ENCODE data around the gene MACROD1. TPM values are rescaled to one million over a fixed set of nuclear protein-coding genes. Genes with fewer than 3 reads are reported as not detected.
A peak's percentile ranks its signal among the peaks of the same experiment; 100 is the strongest.

Gene MACROD1
- total RNA-seq, 1 donor from 2014 or later: 3.4 TPM

DNA sequence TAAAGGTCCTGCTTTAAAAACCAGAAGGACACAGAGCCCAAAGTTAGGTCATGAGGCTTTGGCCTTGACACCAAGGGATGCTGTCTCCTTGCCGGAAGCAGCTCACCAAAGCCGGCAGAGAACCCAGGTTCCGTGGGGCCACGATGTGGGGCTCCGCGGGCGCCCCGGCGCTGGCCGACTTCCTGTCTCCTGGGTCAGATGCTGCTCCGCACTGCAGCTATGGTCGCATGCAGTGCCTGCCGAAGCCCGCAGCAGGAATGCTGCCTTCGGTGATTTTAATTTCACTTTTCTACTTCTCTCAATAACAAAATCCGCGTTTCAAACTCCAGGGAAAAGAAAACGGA lies 180.1 kb downstream of the MACROD1 start:
- H3K79me2 ChIP-seq (ENCODE audit: insufficient read depth, low read length): peaks cover 51% of the 10 kb centered on the region
- no peak for DNase-seq (ENCODE audit: low read depth)
- no peaks in the 10 kb centered on the region for H3K9me3 ChIP-seq (ENCODE audit: insufficient read depth, low read depth, low read length)
- H3K27me3 ChIP-seq (ENCODE audit: insufficient read depth, low read length): no peaks in the 10 kb centered on the region
- peak overlapping the region; percentile 69 for H2AFZ ChIP-seq (ENCODE audit: low read depth, low read length)
- H3K4me1 ChIP-seq (ENCODE audit: insufficient read depth, low read length): peaks cover 21% of the 10 kb centered on the region
- FAIRE-seq: no peak
- peak overlapping the region; percentile 80 for H3K4me3 ChIP-seq (ENCODE audit: insufficient read depth, low read depth, low read length)
- Mint-ChIP-seq H3K9me3 (ENCODE audit: unreplicated experiment) (no peaks in the 10 kb centered on the region), H3K27ac (ENCODE audit: unreplicated experiment) (peak overlapping the region; percentile 98), H3K27me3 (ENCODE audit: low read depth, unreplicated experiment) (no peaks in the 10 kb centered on the region), H3K4me3 (ENCODE audit: unreplicated experiment) (peak overlapping the region; percentile 94), H3K4me1 (ENCODE audit: low read depth, unreplicated experiment) (peaks cover 9% of the 10 kb centered on the region), H3K36me3 (ENCODE audit: low read depth, unreplicated experiment) (peaks cover 9% of the 10 kb centered on the region)
- peak overlapping the region; percentile 87 for H3K4me2 ChIP-seq (ENCODE audit: low read length)
- H3K27ac ChIP-seq (ENCODE audit: low read depth, low read length): peak overlapping the region; percentile 50
- TF ChIP-seq, protein P1, sequence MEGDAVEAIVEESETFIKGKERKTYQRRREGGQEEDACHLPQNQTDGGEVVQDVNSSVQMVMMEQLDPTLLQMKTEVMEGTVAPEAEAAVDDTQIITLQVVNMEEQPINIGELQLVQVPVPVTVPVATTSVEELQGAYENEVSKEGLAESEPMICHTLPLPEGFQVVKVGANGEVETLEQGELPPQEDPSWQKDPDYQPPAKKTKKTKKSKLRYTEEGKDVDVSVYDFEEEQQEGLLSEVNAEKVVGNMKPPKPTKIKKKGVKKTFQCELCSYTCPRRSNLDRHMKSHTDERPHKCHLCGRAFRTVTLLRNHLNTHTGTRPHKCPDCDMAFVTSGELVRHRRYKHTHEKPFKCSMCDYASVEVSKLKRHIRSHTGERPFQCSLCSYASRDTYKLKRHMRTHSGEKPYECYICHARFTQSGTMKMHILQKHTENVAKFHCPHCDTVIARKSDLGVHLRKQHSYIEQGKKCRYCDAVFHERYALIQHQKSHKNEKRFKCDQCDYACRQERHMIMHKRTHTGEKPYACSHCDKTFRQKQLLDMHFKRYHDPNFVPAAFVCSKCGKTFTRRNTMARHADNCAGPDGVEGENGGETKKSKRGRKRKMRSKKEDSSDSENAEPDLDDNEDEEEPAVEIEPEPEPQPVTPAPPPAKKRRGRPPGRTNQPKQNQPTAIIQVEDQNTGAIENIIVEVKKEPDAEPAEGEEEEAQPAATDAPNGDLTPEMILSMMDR (IDR thresholded peaks at IDR 0.05; ENCODE audit: insufficient read depth, low read depth, low read length): no peak
- no peak for TF ChIP-seq EZH2 (IDR thresholded peaks at IDR 0.05; ENCODE audit: insufficient read depth, low read length)
- peaks cover 43% of the 10 kb centered on the region for H4K20me1 ChIP-seq (ENCODE audit: insufficient read depth, low read length)
- peak overlapping the region; percentile 92 for H3K9ac ChIP-seq (ENCODE audit: low read length)
- peaks cover 6% of the 10 kb centered on the region for H3K36me3 ChIP-seq (ENCODE audit: insufficient read depth, low read length)

DNA sequence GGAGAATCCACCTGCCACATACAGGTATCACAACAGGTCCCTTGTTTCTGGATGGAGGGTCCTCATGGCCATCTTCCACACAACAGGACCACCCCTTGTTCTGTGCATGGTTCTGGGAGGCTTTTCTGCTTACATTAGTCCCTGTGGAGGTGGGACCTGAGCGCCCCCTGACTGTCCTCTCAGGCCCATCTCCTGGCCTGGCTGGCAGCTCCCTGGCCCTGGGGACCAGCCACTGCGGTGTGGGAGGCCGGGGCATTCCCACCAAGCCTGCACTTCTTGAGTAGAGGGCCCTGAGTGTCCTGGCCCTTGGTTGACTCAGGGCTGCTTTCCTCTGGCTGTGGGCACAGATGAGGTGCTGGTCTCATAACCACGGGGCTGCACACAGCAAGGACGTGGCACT lies 186.5 kb downstream of the MACROD1 start:
- DNase-seq (ENCODE audit: low read depth): no peak
- H3K4me3 Mint-ChIP-seq (ENCODE audit: unreplicated experiment): no peak overlapping the region
- H3K9me3 Mint-ChIP-seq (ENCODE audit: unreplicated experiment): no peaks in the 10 kb centered on the region
- peaks cover 64% of the 10 kb centered on the region for H3K79me2 ChIP-seq (ENCODE audit: insufficient read depth, low read length)
- no peaks in the 10 kb centered on the region for H3K9me3 ChIP-seq (ENCODE audit: insufficient read depth, low read depth, low read length)
- peaks cover 24% of the 10 kb centered on the region for H3K4me1 ChIP-seq (ENCODE audit: insufficient read depth, low read length)
- H3K4me2 ChIP-seq (ENCODE audit: low read length): no peak overlapping the region
- H3K9ac ChIP-seq (ENCODE audit: low read length): no peak overlapping the region
- H3K36me3 ChIP-seq (ENCODE audit: insufficient read depth, low read length): no peaks in the 10 kb centered on the region
- peaks cover 6% of the 10 kb centered on the region for H3K36me3 Mint-ChIP-seq (ENCODE audit: low read depth, unreplicated experiment)
- no peak for FAIRE-seq
- H3K27ac ChIP-seq (ENCODE audit: low read depth, low read length): no peak overlapping the region
- H3K27ac Mint-ChIP-seq (ENCODE audit: unreplicated experiment): no peak overlapping the region
- no peak overlapping the region for H2AFZ ChIP-seq (ENCODE audit: low read depth, low read length)
- no peaks in the 10 kb centered on the region for H3K27me3 ChIP-seq (ENCODE audit: insufficient read depth, low read length)
- peaks cover 13% of the 10 kb centered on the region for H3K4me1 Mint-ChIP-seq (ENCODE audit: low read depth, unreplicated experiment)
- H3K27me3 Mint-ChIP-seq (ENCODE audit: low read depth, unreplicated experiment): no peaks in the 10 kb centered on the region
- peaks cover 48% of the 10 kb centered on the region for H4K20me1 ChIP-seq (ENCODE audit: insufficient read depth, low read length)
- TF ChIP-seq EZH2 (IDR thresholded peaks at IDR 0.05; ENCODE audit: insufficient read depth, low read length): no peak
- no peak overlapping the region for H3K4me3 ChIP-seq (ENCODE audit: insufficient read depth, low read depth, low read length)

DNA sequence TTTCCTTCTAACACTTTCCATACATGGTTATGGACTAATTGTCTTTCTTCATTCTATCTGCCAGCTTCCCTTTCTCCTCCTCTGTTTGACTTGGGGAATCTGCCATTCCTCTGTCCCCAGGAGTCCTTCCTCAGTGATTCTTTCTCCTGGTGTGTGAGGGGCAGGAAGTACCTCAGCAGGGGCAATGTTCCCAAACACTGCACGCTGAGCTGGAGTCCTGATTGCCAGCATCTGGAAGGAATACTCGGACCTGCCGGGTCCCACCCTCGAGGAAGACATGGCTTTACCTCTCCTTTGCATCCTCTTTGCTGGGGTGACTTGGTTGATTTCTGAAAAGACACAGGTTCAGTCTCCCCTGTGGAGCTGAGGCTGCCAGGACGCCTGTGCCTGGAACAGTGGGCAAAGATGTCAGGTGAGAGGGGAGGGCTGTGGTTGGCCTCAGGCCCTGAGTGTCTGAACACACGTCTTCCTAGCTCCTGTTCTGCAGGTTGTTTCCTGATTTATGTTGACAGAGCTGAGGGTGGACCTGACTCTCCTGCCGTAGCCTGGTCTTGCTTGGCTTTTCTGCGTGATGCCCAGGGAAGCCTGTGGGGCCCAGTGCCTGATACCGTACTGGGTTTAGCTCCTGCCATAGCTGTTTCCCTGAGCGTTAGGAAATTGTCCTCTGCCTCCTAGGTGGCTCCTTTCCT lies 187.2 kb downstream of the MACROD1 start:
- Mint-ChIP-seq H3K9me3 (ENCODE audit: unreplicated experiment) (no peaks in the 10 kb centered on the region), H3K4me1 (ENCODE audit: low read depth, unreplicated experiment) (peaks cover 13% of the 10 kb centered on the region), H3K27me3 (ENCODE audit: low read depth, unreplicated experiment) (no peaks in the 10 kb centered on the region), H3K27ac (ENCODE audit: unreplicated experiment) (peak overlapping the region; percentile 48), H3K36me3 (ENCODE audit: low read depth, unreplicated experiment) (peaks cover 6% of the 10 kb centered on the region), H3K4me3 (ENCODE audit: unreplicated experiment) (no peak overlapping the region)
- Histone ChIP-seq H3K9ac (ENCODE audit: low read length) (no peak overlapping the region), H4K20me1 (ENCODE audit: insufficient read depth, low read length) (peaks cover 48% of the 10 kb centered on the region), H3K4me2 (ENCODE audit: low read length) (no peak overlapping the region), H3K9me3 (ENCODE audit: insufficient read depth, low read depth, low read length) (no peaks in the 10 kb centered on the region), H3K36me3 (ENCODE audit: insufficient read depth, low read length) (no peaks in the 10 kb centered on the region), H3K4me3 (ENCODE audit: insufficient read depth, low read depth, low read length) (no peak overlapping the region), H3K4me1 (ENCODE audit: insufficient read depth, low read length) (peaks cover 24% of the 10 kb centered on the region), H2AFZ (ENCODE audit: low read depth, low read length) (no peak overlapping the region), H3K27me3 (ENCODE audit: insufficient read depth, low read length) (no peaks in the 10 kb centered on the region), H3K27ac (ENCODE audit: low read depth, low read length) (no peak overlapping the region), H3K79me2 (ENCODE audit: insufficient read depth, low read length) (peaks cover 64% of the 10 kb centered on the region)
- no peak for DNase-seq (ENCODE audit: low read depth)
- no peak for FAIRE-seq
- TF ChIP-seq, protein P1 (IDR thresholded peaks at IDR 0.05; ENCODE audit: insufficient read depth, low read depth, low read length): no peak
- no peak for TF ChIP-seq EZH2 (IDR thresholded peaks at IDR 0.05; ENCODE audit: insufficient read depth, low read length)

Data from astrocyte (in vitro differentiated cells and primary cell).